Large intestine (tissue), 3 donors: ENCODE measurements around the gene ANKMY1. TPM values are rescaled to one million over a fixed set of nuclear protein-coding genes. Genes with fewer than 3 reads are reported as not detected.
A peak's percentile ranks its signal among the peaks of the same experiment; 100 is the strongest.

ENCODE experiments used
- DNase-seq, 2 donors: peaks; one replicate each; pipeline versions ENCODE4 v3.0.0 to v3.0.0-alpha.2; 2013
- H3K27ac ChIP-seq: one replicate; pipeline ENCODE4 v1.5.1; 2013; ENCODE audit warnings: low read length
- H3K27me3 ChIP-seq: 2 replicates; pipeline ENCODE4 v1.6.1; 2013; ENCODE audit warnings: low read length; ENCODE audit not compliant: control insufficient read depth, insufficient read depth
- H3K36me3 ChIP-seq: 2 replicates; pipeline ENCODE4 v1.6.1; 2013; ENCODE audit warnings: low read length; ENCODE audit not compliant: control insufficient read depth, insufficient read depth
- H3K4me1 ChIP-seq: one replicate; pipeline ENCODE4 v1.6.1; 2013; ENCODE audit warnings: low read length; ENCODE audit not compliant: control insufficient read depth, insufficient read depth
- H3K4me3 ChIP-seq: one replicate; pipeline ENCODE4 v1.5.1; 2013; ENCODE audit warnings: low read length
- H3K9me3 ChIP-seq: one replicate; pipeline ENCODE4 v1.6.1; 2013; ENCODE audit warnings: mild to moderate bottlenecking, low read depth, low read length, moderate library complexity; ENCODE audit not compliant: control insufficient read depth
- WGBS: methylation state at CpG from one replicate; pipeline ENCODE4 v1.1.5; 2013; ENCODE audit warnings: low lambda C conversion rate; ENCODE audit not compliant: insufficient coverage; 5-methylcytosine and 5-hydroxymethylcytosine counted together
- polyA plus RNA-seq: library from polyadenylated mRNA; unstranded; fragments of 120-200 nt; gene quantifications from one replicate; pipeline ENCODE4 v1.2.1, GENCODE V29; 2013

ANKMY1 gene
- polyA plus RNA-seq, 1 donor: 14.0 TPM

GRCh38 chr2:240573516-240574385 lies 16.0 kb upstream of the ANKMY1 start:
- Histone ChIP-seq H3K4me1 (peaks cover 24% of the 10 kb centered on the region), H3K4me3 (no peak overlapping the region), H3K27me3 (no peaks in the 10 kb centered on the region), H3K9me3 (no peaks in the 10 kb centered on the region), H3K36me3 (peaks cover 57% of the 10 kb centered on the region), H3K27ac (no peak overlapping the region)
- no peak for DNase-seq
- WGBS: no CpG with 5 or more reads among the region's 37 CpGs

- DNase-seq: no peak
- H3K4me3 ChIP-seq: no peak overlapping the region
- peaks cover 17% of the 10 kb centered on the region for H3K4me1 ChIP-seq
- no peak overlapping the region for H3K27ac ChIP-seq
- no peaks in the 10 kb centered on the region for H3K27me3 ChIP-seq
- H3K36me3 ChIP-seq: peaks cover 51% of the 10 kb centered on the region
- WGBS: no CpG with 5 or more reads among the region's 20 CpGs
- H3K9me3 ChIP-seq: no peaks in the 10 kb centered on the region
These were observed 15.3 kb upstream of the ANKMY1 start for GRCh38 chr2:240573071-240573515.

GRCh38 chr2:240572141-240573031 lies 14.6 kb upstream of the ANKMY1 start:
- Histone ChIP-seq H3K4me1 (peaks cover 22% of the 10 kb centered on the region), H3K27ac (no peak overlapping the region), H3K9me3 (no peaks in the 10 kb centered on the region), H3K27me3 (no peaks in the 10 kb centered on the region), H3K36me3 (peaks cover 44% of the 10 kb centered on the region), H3K4me3 (no peak overlapping the region)
- no CpG with 5 or more reads among the region's 30 CpGs for WGBS
- DNase-seq: no peak

GRCh38 chr2:240571314-240571973 lies 13.7 kb upstream of the ANKMY1 start:
- Histone ChIP-seq H3K9me3 (no peaks in the 10 kb centered on the region), H3K27ac (no peak overlapping the region), H3K36me3 (peaks cover 34% of the 10 kb centered on the region), H3K4me1 (peaks cover 31% of the 10 kb centered on the region), H3K4me3 (no peak overlapping the region), H3K27me3 (no peaks in the 10 kb centered on the region)
- DNase-seq: no peak
- 89% methylated on average over 3 of the region's 18 CpGs for WGBS

GRCh38 chr2:240570531-240571313 lies 12.9 kb upstream of the ANKMY1 start:
- H3K27ac ChIP-seq: no peak overlapping the region
- no peak overlapping the region for H3K4me3 ChIP-seq
- H3K27me3 ChIP-seq: no peaks in the 10 kb centered on the region
- no CpG with 5 or more reads among the region's 11 CpGs for WGBS
- no peak for DNase-seq
- H3K4me1 ChIP-seq: peaks cover 34% of the 10 kb centered on the region
- H3K36me3 ChIP-seq: peaks cover 27% of the 10 kb centered on the region
- H3K9me3 ChIP-seq: no peaks in the 10 kb centered on the region

- no CpG with 5 or more reads among the region's 15 CpGs for WGBS
- H3K27ac ChIP-seq: no peak overlapping the region
These were observed 12.3 kb upstream of the ANKMY1 start for GRCh38 chr2:240569998-240570530.

GRCh38 chr2:240569523-240569997 lies 11.8 kb upstream of the ANKMY1 start:
- Histone ChIP-seq H3K36me3 (peaks cover 15% of the 10 kb centered on the region), H3K4me3 (peak overlapping the region; percentile 54), H3K4me1 (peaks cover 45% of the 10 kb centered on the region), H3K9me3 (no peaks in the 10 kb centered on the region), H3K27me3 (no peaks in the 10 kb centered on the region), H3K27ac (peak overlapping the region; percentile 27)
- no CpG with 5 or more reads among the region's 9 CpGs for WGBS
- DNase-seq: no peak

More at GRCh38 chr2:240569998-240570530, 12.3 kb upstream of the ANKMY1 start:
- peaks cover 20% of the 10 kb centered on the region for H3K36me3 ChIP-seq
- DNase-seq: no peak
- H3K4me1 ChIP-seq: peaks cover 40% of the 10 kb centered on the region
- H3K4me3 ChIP-seq: no peak overlapping the region
- no peaks in the 10 kb centered on the region for H3K27me3 ChIP-seq
- no peaks in the 10 kb centered on the region for H3K9me3 ChIP-seq

GRCh38 chr2:240568678-240569522 lies 11.1 kb upstream of the ANKMY1 start:
- peak; percentile 62 to 83 for DNase-seq
- Histone ChIP-seq H3K4me3 (peak overlapping the region; percentile 54), H3K27me3 (no peaks in the 10 kb centered on the region), H3K4me1 (peaks cover 47% of the 10 kb centered on the region), H3K27ac (peak overlapping the region; percentile 27), H3K9me3 (no peaks in the 10 kb centered on the region), H3K36me3 (peaks cover 13% of the 10 kb centered on the region)
- WGBS: no CpG with 5 or more reads among the region's 93 CpGs
